Liver (tissue), 9 donors: Measurements from ENCODE around the gene NAGLU. TPM values are rescaled to one million over a fixed set of nuclear protein-coding genes. Genes with fewer than 3 reads are reported as not detected.
A peak's percentile ranks its signal among the peaks of the same experiment; 100 is the strongest.

Experiments used
- DNase-seq: peaks from one replicate; pipeline ENCODE4 v3.0.0-alpha.2; 2017; ENCODE audit warnings: low spot score
- H3K27ac ChIP-seq, 2 donors: one replicate each; pipeline ENCODE4 v1.7.0; 2013; ENCODE audit warnings: inconsistent platforms in 2 of 2, low read length in 2 of 2, control low read depth in 1 of 2, low read depth in 1 of 2, mild to moderate bottlenecking in 1 of 2
- H3K27me3 ChIP-seq, 4 donors: one replicate each; pipeline versions ENCODE4 v1.6.1 to v1.7.0; 2013; ENCODE audit warnings: low read length in 3 of 4, inconsistent platforms in 1 of 4, mild to moderate bottlenecking in 1 of 4, moderate library complexity in 1 of 4; ENCODE audit not compliant: control insufficient read depth in 4 of 4, insufficient read depth in 4 of 4
- H3K36me3 ChIP-seq, 4 donors: one replicate each; pipeline versions ENCODE4 v1.6.1 to v1.7.0; 2013; ENCODE audit warnings: low read length in 3 of 4, mild to moderate bottlenecking in 3 of 4, low read depth in 1 of 4, moderate library complexity in 1 of 4; ENCODE audit not compliant: control insufficient read depth in 4 of 4, insufficient read depth in 3 of 4
- H3K4me1 ChIP-seq, 4 donors: one replicate each; pipeline versions ENCODE4 v1.6.1 to v1.7.0; 2013; ENCODE audit warnings: low read length in 3 of 4, mild to moderate bottlenecking in 3 of 4, moderate library complexity in 1 of 4; ENCODE audit not compliant: control insufficient read depth in 4 of 4, insufficient read depth in 4 of 4
- H3K4me3 ChIP-seq, 3 donors: one replicate each; pipeline versions ENCODE4 v1.6.1 to v1.7.0; 2013; ENCODE audit warnings: low read length in 3 of 3, control low read depth in 1 of 3, low read depth in 1 of 3, mild to moderate bottlenecking in 1 of 3
- H3K9ac ChIP-seq, 2 donors: one replicate each; pipeline ENCODE4 v1.7.0; 2013; ENCODE audit warnings: low read length in 2 of 2, mild to moderate bottlenecking in 2 of 2, moderate library complexity in 2 of 2, control low read depth in 1 of 2, low read depth in 1 of 2
- H3K9me3 ChIP-seq, 4 donors: one replicate each; pipeline versions ENCODE4 v1.6.1 to v1.7.0; 2013; ENCODE audit warnings: low read length in 3 of 4; ENCODE audit not compliant: control insufficient read depth in 4 of 4
- ATF3 ChIP-seq: IDR thresholded peaks from 2 replicates; pipeline ENCODE4 v1.6.1; 2016; ENCODE audit warnings: antibody characterized with exemption
- CTCF ChIP-seq: fragments of 150-350 bp; IDR thresholded peaks from 2 replicates; pipeline ENCODE4 v1.5.1; 2017; ENCODE audit warnings: improper control_type of control experiment, low read depth, low read length; ENCODE audit not compliant: missing input control
- FOXA1 ChIP-seq: IDR thresholded peaks from 2 replicates; pipeline ENCODE4 v1.6.1; 2016; ENCODE audit warnings: antibody characterized with exemption
- FOXA2 ChIP-seq: IDR thresholded peaks from 2 replicates; pipeline ENCODE4 v1.6.1; 2016; ENCODE audit warnings: antibody characterized with exemption
- GABPA ChIP-seq, 2 donors: IDR thresholded peaks in 1 of 2; conservative IDR thresholded peaks in 1 of 2; 2 replicates each; pipeline ENCODE4 v1.6.1; 2016; ENCODE audit warnings: antibody characterized with exemption in 2 of 2, mild to moderate bottlenecking in 1 of 2, moderate library complexity in 1 of 2
- HNF4A ChIP-seq, 2 donors: conservative IDR thresholded peaks; 2 replicates each; pipeline ENCODE4 v1.6.1; 2016; ENCODE audit warnings: antibody characterized with exemption in 2 of 2, mild to moderate bottlenecking in 2 of 2
- HNF4G ChIP-seq: IDR thresholded peaks from 2 replicates; pipeline ENCODE4 v1.6.1; 2016; ENCODE audit warnings: antibody characterized with exemption
- JUND ChIP-seq, 2 donors: IDR thresholded peaks; 2 replicates each; pipeline ENCODE4 v1.6.1; 2016; ENCODE audit warnings: antibody characterized with exemption in 2 of 2
- MAX ChIP-seq: IDR thresholded peaks from 2 replicates; pipeline ENCODE4 v1.6.1; 2016; ENCODE audit warnings: antibody characterized with exemption
- NR2F2 ChIP-seq: IDR thresholded peaks from 2 replicates; pipeline ENCODE4 v1.6.1; 2016; ENCODE audit warnings: antibody characterized with exemption
- RAD21 ChIP-seq, 2 donors: IDR thresholded peaks; 2 replicates each; pipeline ENCODE4 v1.6.1; 2016; ENCODE audit warnings: antibody characterized with exemption in 2 of 2, mild to moderate bottlenecking in 2 of 2
- REST ChIP-seq: IDR thresholded peaks from 2 replicates; pipeline ENCODE4 v1.6.1; 2016; ENCODE audit warnings: antibody characterized with exemption, mild to moderate bottlenecking
- RXRA ChIP-seq, 2 donors: IDR thresholded peaks; 2 replicates each; pipeline ENCODE4 v1.6.1; 2017 to 2018; ENCODE audit warnings: antibody characterized with exemption in 2 of 2, mild to moderate bottlenecking in 1 of 2
- SP1 ChIP-seq: IDR thresholded peaks from 2 replicates; pipeline ENCODE4 v1.6.1; 2018; ENCODE audit warnings: antibody characterized with exemption, mild to moderate bottlenecking
- YY1 ChIP-seq: IDR thresholded peaks from 2 replicates; pipeline ENCODE4 v1.6.1; 2016; ENCODE audit warnings: antibody characterized with exemption, mild to moderate bottlenecking
- ZBTB33 ChIP-seq: IDR thresholded peaks from 2 replicates; pipeline ENCODE4 v1.6.1; 2016; ENCODE audit warnings: antibody characterized with exemption
- WGBS: extraction: QIAGEN DNeasy Blood & Tissue Kit; methylation state at CpG from one replicate; pipeline ENCODE4 v1.1.7; 2013; 5-methylcytosine and 5-hydroxymethylcytosine counted together
- polyA plus RNA-seq, 2 donors: library from polyadenylated mRNA; stranded (reverse) in 1 of 2; unstranded in 1 of 2; fragments of 200-250 nt in 1 of 2; fragments of >200 nt in 1 of 2; fragmentation: Nextera tagmentation in 1 of 2; extraction: Ambion mirVana in 1 of 2; gene quantifications; one replicate each; pipeline versions ENCODE4 v1.2.1 to v1.2.3, GENCODE V29; 2013 to 2015
- total RNA-seq, 2 donors: library from RNA; depleted of rRNA; stranded (reverse); fragments of >200 nt; gene quantifications; one replicate each; pipeline ENCODE4 v1.2.3, GENCODE V29; 2014
- donor health status: healthy.
- donor health status: healthy.
- donor health status: healthy.
- donor health status: healthy.
- donor health status: healthy.

Gene NAGLU
- total and polyA plus RNA-seq, 4 donors = 15.5 to 41.2 (median 28.9) TPM

GRCh38 chr17:42522798-42523278, 13.2 kb upstream of the NAGLU start:
- no peak for DNase-seq
- TF ChIP-seq CTCF = no peak
- TF ChIP-seq REST = no peak
- no peak for TF ChIP-seq JUND (IDR thresholded peaks at IDR 0.05)
- no peak for TF ChIP-seq YY1
- no peak for TF ChIP-seq GABPA (IDR thresholded peaks at IDR 0.05 in 1 of 2, conservative IDR thresholded peaks at IDR 0.05 in 1 of 2)
- TF ChIP-seq MAX = no peak
- TF ChIP-seq NR2F2 = no peak
- TF ChIP-seq HNF4A (conservative IDR thresholded peaks at IDR 0.05) = no peak
- TF ChIP-seq RXRA (IDR thresholded peaks at IDR 0.05) = no peak
- no peak for TF ChIP-seq SP1
- TF ChIP-seq ATF3 = no peak
- TF ChIP-seq FOXA1 = no peak
- TF ChIP-seq RAD21 (IDR thresholded peaks at IDR 0.05) = no peak
- TF ChIP-seq HNF4G = no peak
- no peak for TF ChIP-seq FOXA2
- no peak for TF ChIP-seq ZBTB33
- peaks cover 0 to 3% (median 0%) of the 10 kb centered on the region in 4 donors for H3K36me3 ChIP-seq
- peaks cover 8 to 51% (median 28%) of the 10 kb centered on the region in 4 donors for H3K4me1 ChIP-seq
- no peak overlapping the region for H3K9ac ChIP-seq
- no peak overlapping the region for H3K4me3 ChIP-seq
- H3K27ac ChIP-seq = peak overlapping the region; percentile 32 to 90
- H3K9me3 ChIP-seq = no peaks in the 10 kb centered on the region
- H3K27me3 ChIP-seq = no peaks in the 10 kb centered on the region
- WGBS = 96% methylated on average over 8 of the region's 8 CpGs

GRCh38 chr17:42525221-42525620, 10.8 kb upstream of the NAGLU start:
- H3K36me3 ChIP-seq = peaks cover 0 to 3% (median 0%) of the 10 kb centered on the region in 4 donors
- H3K4me3 ChIP-seq = no peak overlapping the region
- no peak overlapping the region for H3K9ac ChIP-seq
- DNase-seq = no peak
- no peaks in the 10 kb centered on the region for H3K27me3 ChIP-seq
- 86% methylated on average over 2 of the region's 2 CpGs for WGBS
- H3K9me3 ChIP-seq = no peaks in the 10 kb centered on the region
- H3K4me1 ChIP-seq = peaks cover 18 to 48% (median 31%) of the 10 kb centered on the region in 4 donors
- H3K27ac ChIP-seq = no peak overlapping the region
- no peak for TF ChIP-seq REST
- TF ChIP-seq HNF4A (conservative IDR thresholded peaks at IDR 0.05) = no peak
- TF ChIP-seq MAX = no peak
- TF ChIP-seq JUND (IDR thresholded peaks at IDR 0.05) = no peak
- TF ChIP-seq SP1 = no peak
- TF ChIP-seq ZBTB33 = no peak
- TF ChIP-seq RAD21 (IDR thresholded peaks at IDR 0.05) = no peak
- TF ChIP-seq FOXA1 = no peak
